CD4-positive, alpha-beta T cell treated with Interleukin-15 for 1 hour (primary cell): ENCODE results near the gene MS4A6A.
A peak's percentile ranks its signal among the peaks of the same experiment; 100 is the strongest.
"Not testable (repeated sequence)": the region's sequence is repeated elsewhere in the genome, so short reads cannot be mapped to it uniquely, and the experiment has no call there.

Source experiments
- DNase-seq: peaks from one replicate; pipeline ENCODE4 v3.0.0-alpha.2; 2020

MS4A6A gene

GRCh38 chr11:60182541-60183330 lies at the start of gene MS4A6A:
Gene MS4A6A (minus strand): TSS chr11:60183083. CDS start chr11:60181727, 1,356 bp downstream.
- DNase-seq: no peak

- no peak for DNase-seq
Measured at GRCh38 chr11:60230681-60231080, 47.8 kb upstream of the MS4A6A start.

GRCh38 chr11:60222141-60222540 lies 39.3 kb upstream of the MS4A6A start:
- DNase-seq: no peak

GRCh38 chr11:60221692-60222091 lies 38.8 kb upstream of the MS4A6A start:
- DNase-seq: no peak

- no peak for DNase-seq
Measured at GRCh38 chr11:60221181-60221580, 38.3 kb upstream of the MS4A6A start.

- no peak for DNase-seq
Measured at GRCh38 chr11:60214386-60214785, 31.5 kb upstream of the MS4A6A start.

GRCh38 chr11:60211206-60211605 lies 28.3 kb upstream of the MS4A6A start:
- DNase-seq: no peak

GRCh38 chr11:60209977-60210376 lies 27.1 kb upstream of the MS4A6A start:
- no peak for DNase-seq

GRCh38 chr11:60208951-60209350 lies 26.1 kb upstream of the MS4A6A start:
- DNase-seq: no peak

- no peak for DNase-seq
Measured at GRCh38 chr11:60208146-60208895, 25.4 kb upstream of the MS4A6A start.

- no peak for DNase-seq
Measured at GRCh38 chr11:60206616-60207015, 23.7 kb upstream of the MS4A6A start.

- DNase-seq: no peak
Measured at GRCh38 chr11:60204922-60205321, 22.0 kb upstream of the MS4A6A start.

- DNase-seq: not testable (repeated sequence)
Measured at GRCh38 chr11:60201334-60201733, 18.5 kb upstream of the MS4A6A start.

GRCh38 chr11:60197442-60197841 lies 14.6 kb upstream of the MS4A6A start:
- no peak for DNase-seq

- DNase-seq: no peak
Measured at GRCh38 chr11:60195923-60196368, 13.1 kb upstream of the MS4A6A start.

GRCh38 chr11:60194511-60194910 lies 11.6 kb upstream of the MS4A6A start:
- no peak for DNase-seq

GRCh38 chr11:60193687-60194433 lies 11.0 kb upstream of the MS4A6A start:
- DNase-seq: peak; percentile 44

GRCh38 chr11:60192564-60192963 lies 9.7 kb upstream of the MS4A6A start:
- DNase-seq: not testable (repeated sequence)

GRCh38 chr11:60188481-60188880 lies 5.6 kb upstream of the MS4A6A start:
- DNase-seq: not testable (repeated sequence)

- not testable (repeated sequence) for DNase-seq
Measured at GRCh38 chr11:60186128-60186527, 3.2 kb upstream of the MS4A6A start.

- not testable (repeated sequence) for DNase-seq
Measured at GRCh38 chr11:60185512-60185827, 2.6 kb upstream of the MS4A6A start.

- no peak for DNase-seq
Measured at GRCh38 chr11:60184824-60185511, 2.1 kb upstream of the MS4A6A start.
